HL-60 (cell line): ENCODE data around the gene SPACA6.
"Not testable (repeated sequence)": the region's sequence is repeated elsewhere in the genome, so short reads cannot be mapped to it uniquely, and the experiment has no call there.

Source experiments
- DNase-seq, 2 experiments: peaks; one replicate each; pipeline ENCODE4 v3.0.0-alpha.2; 2010 to 2020; ENCODE audit warnings: low read depth in 1 of 2, low spot score in 1 of 2
- H3K27ac ChIP-seq: fragments of 250-450 bp; sonication (Bioruptor Pico); replicated peaks from 2 replicates; pipeline ENCODE4 v1.5.1; 2020; ENCODE audit warnings: mild to moderate bottlenecking, moderate library complexity
- H3K27me3 ChIP-seq: fragments of 250-450 bp; sonication (Bioruptor Pico); 2 replicates; pipeline ENCODE4 v1.5.1; 2021; ENCODE audit warnings: mild to moderate bottlenecking, moderate library complexity; ENCODE audit not compliant: insufficient read depth, poor library complexity, severe bottlenecking
- H3K4me3 ChIP-seq: replicated peaks from 2 replicates; pipeline ENCODE4 v1.5.1; 2011; ENCODE audit warnings: mild to moderate bottlenecking, control low read depth, low read length; ENCODE audit not compliant: insufficient read depth
- CTCF ChIP-seq: IDR thresholded peaks from one replicate; pipeline ENCODE4 v1.5.1; 2011; ENCODE audit warnings: low read length, control low read depth, inconsistent platforms; ENCODE audit not compliant: insufficient read depth
- GABPA ChIP-seq: IDR thresholded peaks from 2 replicates; pipeline ENCODE4 v1.6.1; 2012; ENCODE audit warnings: low read depth
- POLR2AphosphoS5 ChIP-seq: IDR thresholded peaks from 2 replicates; pipeline ENCODE4 v1.6.1; 2012; ENCODE audit warnings: low read depth
- REST ChIP-seq: IDR thresholded peaks from 2 replicates; pipeline ENCODE4 v1.6.1; 2012; ENCODE audit warnings: low read depth; ENCODE audit not compliant: insufficient replicate concordance
- SPI1 ChIP-seq: IDR thresholded peaks from 2 replicates; pipeline ENCODE4 v1.6.1; 2012; ENCODE audit warnings: low read depth, mild to moderate bottlenecking, borderline replicate concordance

SPACA6 gene

DNA sequence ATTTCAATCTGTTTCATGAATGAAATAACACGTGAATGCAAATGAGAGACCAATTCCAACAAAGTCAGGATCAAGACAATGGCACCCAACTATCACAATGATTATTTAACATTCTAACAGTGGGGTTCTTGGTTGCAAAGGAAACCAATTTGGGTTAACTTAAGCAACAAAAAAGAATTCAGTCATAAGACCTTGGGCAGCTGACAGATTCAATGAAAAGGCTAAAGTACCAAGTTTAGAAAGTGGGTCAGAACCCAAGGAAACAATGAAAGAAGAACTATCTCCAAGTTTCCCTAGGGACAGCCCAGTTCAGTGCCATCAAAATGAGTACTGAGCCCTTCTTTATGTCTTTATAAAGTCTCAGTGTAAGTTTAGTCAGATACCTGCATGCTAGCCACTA, 29.0 kb upstream of the SPACA6 start:
- H3K27ac ChIP-seq, result no peak overlapping the region
- DNase-seq, result no peak
- TF ChIP-seq POLR2AphosphoS5, result no peak
- no peak for TF ChIP-seq REST
- no peak for TF ChIP-seq SPI1
- no peak for TF ChIP-seq GABPA
- TF ChIP-seq CTCF, result no peak
- H3K27me3 ChIP-seq, result no peaks in the 10 kb centered on the region
- H3K4me3 ChIP-seq, result no peak overlapping the region

DNA sequence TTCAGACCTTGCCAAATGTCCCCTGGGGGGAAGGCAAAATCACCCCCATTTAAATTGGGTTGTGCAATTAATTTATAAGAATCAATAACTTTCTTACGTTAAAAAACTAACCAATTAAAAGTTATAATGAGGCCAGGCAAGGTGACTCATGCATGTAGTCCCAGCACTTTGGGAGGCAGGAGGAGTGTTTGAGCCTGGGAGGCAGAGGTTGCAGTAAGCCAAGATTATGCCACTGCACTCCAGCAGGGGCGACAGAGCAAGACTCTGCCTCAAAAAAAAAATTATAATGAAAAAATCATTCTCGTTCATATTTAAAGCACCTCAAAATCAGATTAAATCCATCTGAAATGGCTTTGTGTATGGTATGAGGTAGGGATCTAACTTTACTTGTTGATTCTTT, 28.1 kb upstream of the SPACA6 start:
- Histone ChIP-seq H3K27ac (no peak overlapping the region), H3K27me3 (no peaks in the 10 kb centered on the region), H3K4me3 (no peak overlapping the region)
- DNase-seq, result no peak
- TF ChIP-seq CTCF (no peak), GABPA (no peak), REST (no peak)

DNA sequence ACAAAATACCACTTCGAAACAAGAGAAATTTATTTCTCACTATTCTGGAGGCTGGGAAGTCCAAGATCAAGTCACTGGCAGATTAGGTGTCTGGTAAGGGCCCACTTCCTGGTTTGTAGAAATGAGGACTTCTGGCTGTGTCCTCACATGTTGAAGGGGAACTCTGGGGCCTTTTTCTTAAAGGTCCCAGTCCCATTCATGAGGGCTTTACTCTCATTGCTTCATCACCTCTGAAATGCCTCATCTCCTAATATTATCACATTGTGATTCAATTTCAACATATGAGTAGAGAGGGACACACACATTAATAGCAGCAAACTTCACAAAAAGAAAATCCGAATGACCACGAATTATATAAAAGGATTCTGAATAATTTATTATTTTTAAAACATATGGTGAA, 24.9 kb upstream of the SPACA6 start:
- TF ChIP-seq CTCF (no peak), REST (no peak), POLR2AphosphoS5 (no peak), SPI1 (0 out of 2 replicates have a peak, but pooled peaks have one; percentile 26), GABPA (no peak)
- H3K27ac ChIP-seq, result no peak overlapping the region
- DNase-seq, result no peak
- no peaks in the 10 kb centered on the region for H3K27me3 ChIP-seq
- no peak overlapping the region for H3K4me3 ChIP-seq

GRCh38 chr19:51675911-51676565, 17.1 kb upstream of the SPACA6 start:
- not testable (repeated sequence) for H3K27ac ChIP-seq, DNase-seq, H3K27me3 ChIP-seq, H3K4me3 ChIP-seq
